HG02885 (cell line): Measurements from ENCODE around the gene RIN1.
A peak's percentile ranks its signal among the peaks of the same experiment; 100 is the strongest.

Source experiments
- ATAC-seq: cut with Tn5 transposase; IDR thresholded peaks from one replicate; pipeline ENCODE4 v1.9.1; 2021; ENCODE audit warnings: mild to moderate bottlenecking; ENCODE audit not compliant: unreplicated experiment, poor library complexity

Gene RIN1

DNA sequence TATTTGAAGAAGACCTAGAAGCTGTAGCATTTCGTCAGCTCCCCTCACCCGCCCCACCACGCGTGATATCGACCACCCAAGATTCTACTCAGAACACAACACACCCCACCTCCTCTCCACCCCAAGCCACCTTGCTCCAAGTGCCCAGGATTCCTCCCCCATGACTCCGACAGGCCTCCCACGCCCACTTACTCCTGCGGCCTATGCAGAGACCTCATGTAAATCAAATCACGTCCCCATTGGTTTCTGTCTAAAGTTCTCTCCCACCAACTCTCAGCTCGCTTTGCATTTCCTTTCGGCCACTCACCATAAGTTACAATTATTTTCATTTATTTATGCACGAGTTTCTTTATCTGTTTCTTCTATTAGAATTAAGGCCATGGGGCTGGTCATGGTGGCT is 33.6 kb downstream of the RIN1 start:
- no peak for ATAC-seq

DNA sequence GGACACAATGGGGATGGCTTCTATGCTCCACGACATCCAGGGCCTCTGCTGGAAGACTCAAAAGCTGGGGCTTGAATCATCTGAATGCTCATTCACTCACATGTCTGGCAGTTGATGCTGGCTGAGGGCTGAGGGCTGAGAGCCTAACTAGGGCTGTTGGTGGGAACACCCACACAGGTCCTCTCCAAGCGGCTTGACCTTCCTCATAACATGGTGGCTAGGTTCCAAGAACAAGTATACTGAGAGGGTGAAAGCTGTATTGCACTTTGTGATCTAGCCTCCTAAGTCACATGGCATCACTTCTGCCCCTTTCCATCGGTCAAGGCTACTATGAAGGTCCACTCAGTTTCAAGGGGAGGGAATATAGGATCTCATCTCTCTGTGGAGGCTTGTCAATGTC is 37.0 kb downstream of the RIN1 start:
- no peak for ATAC-seq

DNA sequence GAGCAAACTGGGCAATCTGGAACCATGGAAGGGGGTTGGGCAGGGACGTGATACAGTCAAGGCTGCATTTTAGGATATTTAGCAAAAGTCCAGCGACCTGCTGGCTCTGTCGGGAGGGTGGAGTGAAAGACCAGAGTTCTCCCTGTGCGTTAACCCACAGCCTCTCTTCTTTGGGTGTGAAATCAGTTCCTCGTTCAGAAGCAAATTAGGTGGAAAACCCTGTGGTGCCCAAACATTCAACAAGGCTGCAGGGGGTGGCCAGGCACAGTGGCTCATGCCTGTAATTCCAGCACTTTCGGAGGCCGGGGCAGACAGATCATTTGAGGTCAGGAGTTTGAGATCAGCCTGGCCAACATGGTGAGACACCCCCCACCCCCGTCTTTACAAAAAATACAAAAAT is 38.6 kb downstream of the RIN1 start:
- ATAC-seq = no peak

DNA sequence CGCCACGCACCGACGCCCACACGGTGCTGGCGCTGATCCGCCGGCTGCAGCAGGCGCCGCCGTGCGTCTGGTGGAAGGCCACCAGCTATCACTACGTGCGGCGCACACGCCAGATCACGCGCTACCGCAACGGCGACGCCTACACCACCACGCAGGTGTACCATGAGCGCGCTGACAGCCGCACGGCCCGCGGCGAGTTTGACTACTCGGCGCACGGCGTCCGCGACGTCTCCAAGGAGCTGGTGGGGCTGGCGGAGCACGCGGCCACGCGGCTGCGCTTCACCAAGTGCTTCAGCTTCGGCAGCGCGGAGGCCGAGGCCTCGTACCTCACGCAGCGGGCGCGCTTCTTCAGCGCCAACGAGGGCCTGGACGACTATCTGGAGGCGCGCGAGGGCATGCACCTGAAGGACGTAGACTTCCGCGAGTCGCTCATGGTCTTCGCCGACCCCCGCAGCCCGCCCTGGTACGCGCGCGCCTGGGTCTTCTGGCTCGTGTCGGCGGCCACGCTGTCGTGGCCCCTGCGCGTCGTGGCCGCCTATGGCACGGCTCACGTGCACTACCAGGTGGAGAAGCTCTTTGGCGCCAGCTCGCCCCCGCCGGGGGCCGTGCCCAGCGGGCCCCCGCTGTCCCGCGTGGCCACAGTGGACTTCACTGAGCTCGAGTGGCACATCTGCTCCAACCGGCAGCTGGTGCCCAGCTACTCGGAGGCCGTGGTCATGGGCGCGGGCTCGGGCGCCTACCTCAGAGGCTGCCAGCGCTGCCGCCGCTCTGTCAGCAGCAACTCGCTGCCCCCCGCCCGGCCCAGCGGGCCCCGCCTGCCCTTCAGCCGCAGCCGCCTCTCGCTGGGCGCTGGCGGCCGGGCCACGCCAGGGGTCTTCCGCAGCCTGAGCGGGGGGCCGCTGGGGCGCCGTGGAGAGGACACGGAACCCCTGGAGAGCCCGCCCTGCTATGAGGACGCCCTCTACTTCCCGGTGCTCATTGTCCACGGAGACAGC is 41.3 kb downstream of the RIN1 start:
- ATAC-seq = no peak

DNA sequence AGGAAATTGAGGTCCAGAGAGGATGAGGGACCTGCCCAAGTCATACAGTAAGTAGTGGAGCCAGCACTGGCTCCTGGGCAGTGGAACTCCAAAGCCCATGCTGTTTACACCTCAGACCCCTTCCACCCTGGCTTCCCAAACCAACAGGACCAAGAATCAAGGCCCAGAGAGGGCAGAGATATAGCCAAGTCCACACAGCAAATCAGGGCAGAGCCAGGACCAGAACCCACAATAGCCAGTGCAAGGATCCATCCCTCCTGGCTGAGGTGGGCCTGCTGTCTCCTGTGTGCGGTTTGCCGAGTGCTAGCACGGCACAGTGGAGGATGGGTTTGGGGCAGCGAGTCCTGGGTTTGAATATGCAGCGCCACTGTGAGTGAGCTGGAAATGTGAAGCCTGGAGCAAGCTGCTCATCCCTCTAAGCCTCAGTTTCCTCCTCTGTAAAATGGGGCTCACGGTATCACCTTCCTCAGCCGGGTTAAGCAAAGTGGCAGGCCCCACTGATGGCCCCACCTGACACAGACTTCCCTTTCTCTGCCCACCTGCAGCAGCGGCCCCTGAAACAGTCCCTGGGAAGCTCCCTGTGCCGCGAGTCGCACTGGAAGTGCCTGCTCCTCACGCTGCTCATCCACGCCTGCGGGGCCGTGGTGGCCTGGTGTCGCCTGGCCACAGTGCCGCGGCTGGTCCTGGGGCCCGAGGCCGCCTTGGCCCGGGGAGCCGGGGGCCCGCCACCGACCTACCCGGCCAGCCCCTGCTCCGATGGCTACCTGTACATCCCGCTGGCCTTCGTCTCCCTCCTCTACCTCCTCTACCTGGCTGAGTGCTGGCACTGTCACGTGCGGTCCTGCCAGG is 42.2 kb downstream of the RIN1 start:
- ATAC-seq = no peak

DNA sequence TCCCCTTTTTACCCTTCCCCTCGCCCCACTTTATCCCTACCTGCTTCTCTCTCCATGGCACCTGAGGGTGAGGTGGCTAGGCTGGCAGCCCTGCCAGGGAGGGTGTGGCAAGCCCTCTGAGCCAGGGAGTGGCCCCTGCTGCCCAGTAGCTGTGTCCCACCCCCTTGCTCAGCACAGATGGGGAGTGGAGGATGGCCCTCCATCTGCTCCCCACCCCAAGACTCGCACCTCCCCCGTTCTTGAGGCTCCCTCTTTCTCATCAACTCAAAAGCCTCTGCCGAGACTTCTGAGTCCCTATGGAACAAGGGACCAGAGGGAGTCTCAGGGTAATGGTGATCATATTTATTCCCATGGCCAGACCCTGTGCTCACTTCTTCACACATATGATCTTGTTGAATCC is 42.9 kb downstream of the RIN1 start:
- no peak for ATAC-seq

DNA sequence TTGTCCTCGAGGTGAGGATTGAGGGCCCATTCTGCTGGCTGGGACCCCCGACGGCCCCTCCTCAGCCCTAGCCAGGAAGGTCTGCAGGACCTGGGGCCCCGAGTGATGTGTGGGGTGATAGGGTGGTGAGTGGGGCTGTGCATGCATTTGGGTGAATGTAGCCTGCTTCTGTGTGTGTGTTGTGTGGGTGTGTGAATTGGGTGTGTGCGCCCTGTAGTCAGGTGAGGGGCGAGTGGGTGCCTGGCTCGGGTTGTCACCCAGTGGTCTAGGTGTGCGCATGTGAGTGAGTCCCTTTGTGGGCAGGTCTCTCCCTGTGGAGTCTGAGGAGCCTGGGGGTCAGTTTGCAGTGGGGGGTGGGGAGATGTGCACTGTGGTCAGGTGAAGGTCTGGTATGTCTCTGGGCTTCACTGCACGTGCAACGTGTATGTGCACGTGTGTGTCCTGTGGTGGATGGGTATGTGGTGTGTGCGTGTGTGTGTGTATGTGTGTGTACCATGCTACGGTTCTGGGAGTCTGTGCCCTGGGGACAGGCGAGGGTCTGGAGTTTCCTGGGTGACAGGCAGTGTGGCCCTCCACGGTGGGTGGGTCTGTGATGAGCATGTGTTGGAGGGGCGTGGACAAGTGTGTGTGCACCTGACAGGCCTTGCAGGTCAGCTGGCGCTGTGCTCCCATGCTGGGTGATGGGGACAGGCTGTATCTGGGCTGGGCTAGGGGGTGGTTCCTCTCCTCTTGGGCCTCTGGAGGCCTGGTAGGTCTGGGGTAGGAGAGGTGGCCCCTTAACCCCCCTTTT is 43.5 kb downstream of the RIN1 start:
- no peak for ATAC-seq

DNA sequence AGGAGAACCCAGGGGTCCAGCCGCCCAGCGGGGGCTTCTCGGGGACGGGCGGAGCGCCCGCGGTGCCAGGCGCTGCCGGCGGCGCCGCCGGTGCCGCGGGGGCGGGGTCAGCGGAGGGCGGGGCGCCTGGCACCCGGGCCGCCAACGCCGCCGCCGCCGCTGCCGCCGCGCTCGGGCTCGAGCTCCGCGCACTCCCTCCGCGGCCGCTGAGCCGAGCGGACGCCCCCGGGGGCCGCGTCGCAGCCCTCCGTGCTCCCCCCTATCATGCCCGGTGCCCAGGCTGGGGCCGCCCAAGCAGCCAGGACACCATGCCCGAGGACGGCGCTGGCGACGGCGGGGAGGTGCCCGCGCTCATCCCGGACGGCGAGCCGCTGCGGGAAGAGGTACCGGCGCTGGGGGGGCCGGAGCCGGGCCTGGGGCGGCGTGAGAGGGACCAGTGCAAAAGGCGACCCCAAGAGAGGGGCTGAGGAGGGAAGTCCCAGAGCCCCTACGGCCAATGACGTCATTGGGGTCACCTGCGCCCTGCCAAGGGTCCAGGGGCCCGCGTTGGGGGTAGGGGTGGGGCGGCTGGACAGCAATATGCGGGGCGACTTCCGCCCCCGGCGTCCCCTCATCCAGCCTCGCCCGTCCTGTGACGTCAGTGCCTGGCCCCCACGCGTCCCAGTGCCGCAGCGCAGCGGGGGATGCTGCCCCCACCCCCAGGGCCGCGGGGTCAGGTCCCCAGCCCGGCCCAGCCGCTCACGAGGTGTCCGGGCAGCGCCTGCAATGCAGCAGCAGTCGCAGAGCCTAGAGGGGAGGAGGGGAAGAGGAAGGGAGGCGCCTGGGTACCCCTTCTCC is 44.3 kb downstream of the RIN1 start, which contains the start of gene TMEM151A:
TMEM151A (plus strand) TSS at position 189 of the 837 bp plus-strand sequence; CDS start at position 309, 120 bp downstream.
- ATAC-seq = no peak

DNA sequence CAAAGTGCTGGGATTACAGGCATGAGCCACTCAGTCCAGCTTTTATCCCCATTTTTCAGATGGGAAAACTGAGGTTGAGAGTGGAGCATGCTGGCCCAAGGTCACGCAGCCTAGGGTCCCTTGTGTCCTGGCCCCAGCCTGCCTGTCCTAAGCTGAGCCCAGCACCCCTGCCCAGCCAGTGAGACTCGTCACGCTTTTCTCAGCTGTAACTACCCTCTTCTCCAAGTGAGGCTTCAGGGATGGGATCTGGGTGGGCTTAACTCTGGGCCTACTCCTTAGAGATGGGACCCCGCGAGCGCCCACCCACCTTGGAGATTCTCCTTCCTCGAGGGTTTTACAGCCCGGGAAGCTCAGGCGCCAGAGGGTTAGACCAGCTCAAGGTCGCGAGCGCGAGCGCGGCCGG is 44.9 kb downstream of the RIN1 start:
- no peak for ATAC-seq

DNA sequence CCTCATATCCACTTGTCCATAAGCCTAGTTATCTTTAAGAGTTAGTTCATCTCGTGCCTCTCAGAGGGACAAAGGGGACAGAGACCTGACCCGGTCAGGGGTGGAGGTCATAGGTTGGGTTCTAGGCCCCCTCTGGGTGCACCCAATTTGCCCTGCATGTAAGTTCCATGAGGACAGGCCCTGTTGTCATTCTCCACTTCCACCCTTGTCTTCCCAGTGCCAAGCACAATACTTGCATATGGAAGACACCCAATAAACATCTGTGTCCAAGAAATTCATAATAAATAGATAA is 46.0 kb downstream of the RIN1 start:
- no peak for ATAC-seq

DNA sequence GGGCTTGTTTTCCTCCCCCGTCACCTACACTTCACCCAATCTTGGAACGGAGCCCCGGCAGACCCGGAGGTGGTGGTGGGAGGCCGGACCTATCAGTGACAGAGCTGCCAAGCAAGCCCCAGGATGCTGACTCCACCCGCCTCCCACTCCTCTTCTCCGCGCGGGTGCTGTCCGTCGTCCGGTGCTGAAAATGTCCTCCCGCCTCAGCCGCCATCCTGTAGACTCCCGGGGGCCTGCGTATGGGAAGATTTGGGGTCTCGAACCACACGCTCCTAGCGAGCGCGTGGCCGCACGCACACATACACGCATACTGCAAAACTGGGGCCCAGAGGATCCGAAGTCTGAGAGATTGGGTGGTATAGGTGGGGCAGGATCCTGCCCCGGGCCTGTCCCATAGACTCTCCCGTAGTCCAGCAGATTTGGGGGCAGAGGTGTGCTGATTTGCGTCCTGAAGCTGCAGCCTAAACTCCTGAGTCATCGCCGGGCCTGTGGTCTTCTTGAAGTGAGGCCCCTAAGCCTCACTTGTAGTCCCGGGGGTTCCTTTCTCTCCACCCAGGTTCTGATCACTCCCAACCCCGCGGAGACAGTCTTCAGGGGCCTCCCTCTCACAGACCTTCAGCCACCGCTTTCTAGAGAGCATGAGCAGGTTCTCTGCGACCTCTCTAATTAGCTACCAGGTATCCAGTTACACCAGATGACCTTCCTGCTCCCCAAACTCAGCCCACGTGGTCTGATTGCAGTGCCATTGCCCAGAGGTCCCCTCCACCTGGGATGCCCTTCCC is 46.5 kb downstream of the RIN1 start:
- peak; percentile 39 for ATAC-seq

DNA sequence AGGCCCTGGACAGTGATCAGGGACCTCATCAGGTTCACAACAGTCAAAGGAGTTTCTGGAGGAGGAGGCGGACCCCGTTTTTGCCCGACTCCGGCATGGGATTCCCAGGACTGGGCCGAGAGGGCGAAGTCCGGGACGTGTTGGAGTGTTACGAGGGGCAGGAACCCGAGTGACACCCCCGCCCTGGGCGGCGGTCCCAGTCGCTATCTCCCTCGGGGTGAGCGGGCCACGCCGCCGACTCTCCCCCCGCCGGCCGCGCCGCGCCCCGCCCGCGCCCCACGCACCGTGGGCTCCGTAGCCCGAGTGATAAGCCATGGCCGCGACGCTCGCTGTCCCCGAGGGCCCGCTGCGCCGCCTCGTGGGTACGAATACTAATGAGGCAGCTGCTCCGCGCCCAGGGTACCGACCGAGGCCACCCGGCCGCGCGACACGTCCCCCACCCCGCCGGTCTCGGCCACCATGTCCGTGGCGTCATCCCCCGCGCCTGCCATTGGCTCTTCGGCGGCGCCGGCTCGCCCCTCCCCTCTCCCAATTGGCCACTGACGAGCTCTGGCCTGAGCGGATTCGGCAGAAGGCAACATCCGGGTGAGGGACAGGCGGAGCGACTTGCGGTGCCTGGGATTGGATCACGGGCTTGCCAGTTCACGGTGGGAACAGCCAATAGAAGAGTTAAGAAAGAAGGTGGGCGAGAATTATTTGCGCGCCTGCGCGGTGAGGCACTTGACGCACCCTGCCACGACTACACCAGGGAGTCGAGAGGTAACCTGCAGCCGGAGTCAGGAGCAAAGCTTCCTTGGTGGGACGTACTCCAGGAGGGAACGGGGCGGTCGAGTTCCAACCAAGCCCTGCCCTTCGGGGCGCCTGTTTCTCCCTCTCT is 47.3 kb downstream of the RIN1 start, which contains the start of gene YIF1A:
YIF1A (minus strand) TSS at position 473 of the 877 bp plus-strand sequence; CDS start at position 315, 158 bp downstream.
- peak; percentile 94 for ATAC-seq

DNA sequence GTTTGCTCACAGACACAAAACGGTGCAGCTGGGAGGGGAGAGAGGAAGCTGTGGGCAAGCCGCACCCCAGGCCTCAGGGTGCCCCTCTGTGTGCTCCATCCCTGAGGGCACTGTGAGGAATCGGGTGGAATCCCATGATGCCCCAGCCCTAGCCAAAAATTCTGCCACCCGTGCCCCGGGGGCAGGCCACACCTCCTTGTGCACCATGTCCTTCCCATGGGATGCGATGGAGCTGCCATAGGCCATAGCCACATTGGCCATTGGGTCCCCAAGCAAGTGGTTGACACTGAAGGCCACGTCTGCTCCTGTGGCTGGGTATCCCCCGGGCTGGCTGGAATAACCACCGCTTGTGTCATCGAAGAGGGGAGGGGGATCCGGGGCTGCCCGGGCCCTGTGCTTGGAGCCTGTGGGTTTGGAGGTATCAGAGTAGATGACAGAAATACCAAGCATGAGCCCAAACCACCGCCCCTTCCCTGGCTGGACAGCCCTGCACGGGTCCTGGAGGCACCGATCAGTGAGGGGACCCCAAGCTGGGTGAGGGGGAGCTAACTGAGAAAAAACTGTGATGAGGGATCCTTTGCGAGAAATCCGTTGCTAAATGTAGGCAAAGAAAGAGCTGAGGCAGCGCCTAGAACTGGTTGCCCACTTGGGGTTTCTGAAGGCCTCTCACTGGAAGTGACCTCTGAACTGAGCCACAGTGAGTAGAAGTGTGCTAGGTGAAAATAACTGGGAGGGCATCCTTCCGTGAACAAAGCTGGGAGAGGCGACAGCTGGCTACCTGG is 48.2 kb downstream of the RIN1 start:
- ATAC-seq = no peak

DNA sequence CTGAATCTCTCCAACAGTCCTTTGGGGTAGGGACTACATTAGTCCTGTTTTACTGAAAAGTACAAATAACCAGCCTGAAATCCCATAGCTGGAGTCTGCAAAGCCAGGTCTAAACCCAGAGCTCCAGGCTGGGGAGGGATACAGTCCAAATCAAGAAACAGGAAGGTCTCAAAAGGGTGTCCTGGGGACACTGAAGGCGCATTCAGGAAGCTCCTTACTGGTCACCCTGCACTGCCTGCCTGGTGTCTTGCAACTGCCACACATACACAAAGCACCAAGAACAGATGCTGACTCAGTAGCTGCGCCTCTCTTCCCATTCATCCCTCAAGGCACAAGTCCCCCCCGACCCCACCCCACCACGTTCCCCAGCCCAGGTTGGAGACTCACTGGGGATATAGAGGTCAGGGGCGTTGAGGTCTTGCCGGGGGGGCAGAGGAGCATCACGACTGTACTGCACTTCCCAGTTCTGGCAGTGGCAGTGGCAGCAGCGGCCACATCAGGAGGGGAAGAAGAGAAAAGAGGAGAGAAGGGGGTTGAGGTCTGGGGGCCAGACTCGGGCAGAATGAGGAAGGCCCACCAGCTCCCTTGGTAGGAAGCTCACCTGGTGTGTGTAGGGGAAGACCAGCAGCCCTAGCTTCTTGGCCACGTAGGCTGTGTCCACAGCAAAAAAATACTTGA is 48.9 kb downstream of the RIN1 start:
- no peak for ATAC-seq

DNA sequence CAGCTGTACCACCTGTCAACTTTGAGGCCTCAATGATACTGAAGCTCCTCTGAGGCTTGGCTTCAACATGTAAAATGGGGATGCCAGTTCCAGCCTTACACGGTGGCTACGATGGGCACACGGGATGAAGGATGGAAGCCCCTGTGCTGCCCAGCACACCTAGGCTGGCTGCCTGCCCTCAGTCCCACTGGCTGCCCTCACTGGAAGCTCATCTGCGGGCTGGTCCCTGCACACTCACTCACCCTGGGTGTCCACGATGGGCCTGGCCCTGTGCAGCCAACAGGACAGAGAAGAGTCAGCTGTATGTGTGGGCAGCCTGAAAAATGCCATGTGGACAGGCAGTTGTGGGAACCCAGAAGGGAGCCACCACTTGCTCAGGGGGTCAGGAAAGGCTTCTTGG is 49.5 kb downstream of the RIN1 start:
- no peak for ATAC-seq

DNA sequence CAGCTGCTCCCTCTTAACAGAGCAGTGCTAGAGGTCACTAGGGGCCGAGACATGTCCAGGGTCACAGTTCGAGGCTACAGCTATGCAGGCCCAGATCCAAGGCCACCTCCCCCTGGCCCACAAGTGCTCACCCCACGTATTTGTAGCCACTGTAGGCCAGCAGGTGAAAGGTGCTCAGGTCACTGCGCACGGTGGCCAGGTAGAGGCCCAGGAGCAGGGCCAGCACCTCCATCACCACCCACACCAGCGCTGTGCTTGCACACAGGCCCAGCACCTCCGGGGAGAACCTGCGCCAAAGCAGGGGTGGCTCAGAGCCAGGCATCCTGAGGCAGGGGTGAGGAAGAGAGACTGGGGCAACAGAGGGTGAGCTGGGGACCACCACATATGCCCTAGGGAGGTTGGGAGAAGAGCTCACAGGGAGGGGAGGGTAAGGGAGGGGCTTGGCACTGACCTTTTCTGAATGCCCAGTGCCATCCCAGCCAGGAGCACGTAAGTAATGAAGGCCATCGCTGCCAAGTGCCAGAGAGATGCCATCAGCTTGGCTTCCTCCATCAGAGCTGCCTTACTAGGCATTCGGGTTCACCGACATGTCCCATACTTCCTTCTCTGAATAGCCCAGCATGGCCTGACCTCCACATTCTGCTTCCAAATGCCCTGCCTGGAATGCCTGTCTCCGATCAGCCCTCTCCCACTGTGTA is 50.8 kb downstream of the RIN1 start:
- ATAC-seq = no peak
